Neural cell (in vitro differentiated cells): ENCODE measurements around the gene GDF11. TPM values are rescaled to one million over a fixed set of nuclear protein-coding genes. Genes with fewer than 3 reads are reported as not detected.

Experiments
- H2AFZ ChIP-seq: fragments of 200-600, 300-800 bp; sonication (generic), shearing (Covaris generic); 2 replicates; pipeline ENCODE4 v1.6.0; 2014; ENCODE audit warnings: low read depth, mild to moderate bottlenecking, antibody characterized with exemption, low read length, moderate library complexity
- H3F3A ChIP-seq: fragments of 200-600 bp; shearing (Covaris generic); 2 replicates; pipeline ENCODE4 v1.6.1; 2016; ENCODE audit warnings: mild to moderate bottlenecking, moderate library complexity, mixed read lengths, antibody characterized with exemption, low read length; ENCODE audit not compliant: insufficient read depth, poor library complexity, severe bottlenecking
- H3K27ac ChIP-seq: fragments of 200-600, 300-800 bp; sonication (generic), shearing (Covaris generic); 2 replicates; pipeline ENCODE4 v1.5.1; 2014; ENCODE audit warnings: mild to moderate bottlenecking, low read length, moderate library complexity
- H3K27me3 ChIP-seq: fragments of 300-800, 200-600 bp; sonication (generic), shearing (Covaris generic); 2 replicates; pipeline ENCODE4 v1.6.0; 2014; ENCODE audit warnings: mild to moderate bottlenecking, low read depth, low read length, moderate library complexity; ENCODE audit not compliant: insufficient read depth
- H3K36me3 ChIP-seq: fragments of 300-800, 200-600 bp; sonication (generic), shearing (Covaris generic); 2 replicates; pipeline ENCODE4 v1.5.1; 2014; ENCODE audit warnings: mild to moderate bottlenecking, antibody characterized with exemption, low read length, moderate library complexity; ENCODE audit not compliant: insufficient read depth
- H3K4me2 ChIP-seq: fragments of 300-800, 200-600 bp; sonication (generic), shearing (Covaris generic); 2 replicates; pipeline ENCODE4 v1.6.0; 2014; ENCODE audit warnings: mild to moderate bottlenecking, low read length
- H3K4me3 ChIP-seq: fragments of 300-800, 200-600 bp; sonication (generic), shearing (Covaris generic); 2 replicates; pipeline ENCODE4 v1.5.1; 2014; ENCODE audit warnings: mild to moderate bottlenecking, low read length, moderate library complexity
- H3K79me2 ChIP-seq: fragments of 200-600 bp; shearing (Covaris generic); replicated peaks from 2 replicates; pipeline ENCODE4 v1.6.0; 2014; ENCODE audit warnings: mild to moderate bottlenecking, low read length, moderate library complexity; ENCODE audit not compliant: insufficient read depth
- H3K9ac ChIP-seq: fragments of 300-800, 200-600 bp; sonication (generic), shearing (Covaris generic); 2 replicates; pipeline ENCODE4 v1.6.1; 2016; ENCODE audit warnings: mild to moderate bottlenecking, low read length, mixed read lengths
- H3K9me2 ChIP-seq: fragments of 200-600 bp; shearing (Covaris generic); 2 replicates; pipeline ENCODE4 v1.6.1; 2016; ENCODE audit warnings: mild to moderate bottlenecking, low read length, mixed read lengths; ENCODE audit not compliant: insufficient read depth
- H3K9me3 ChIP-seq: fragments of 200-600, 300-800 bp; sonication (generic), shearing (Covaris generic); 2 replicates; pipeline ENCODE4 v1.6.1; 2016; ENCODE audit warnings: mild to moderate bottlenecking, mixed run types, low read length, moderate library complexity, mixed read lengths
- H4K20me1 ChIP-seq: fragments of 200-600 bp; shearing (Covaris generic); 2 replicates; pipeline ENCODE4 v1.6.1; 2016; ENCODE audit warnings: mild to moderate bottlenecking, mixed run types; ENCODE audit not compliant: insufficient read depth
- CTCF ChIP-seq: fragments of 450-650 bp; IDR thresholded peaks from 2 replicates; pipeline ENCODE4 v1.5.1; 2014; ENCODE audit warnings: antibody characterized with exemption, mild to moderate bottlenecking, moderate library complexity; ENCODE audit not compliant: poor library complexity, severe bottlenecking
- EP300 ChIP-seq: fragments of 450-650 bp; conservative IDR thresholded peaks from 2 replicates; pipeline ENCODE4 v1.6.1; 2014; ENCODE audit warnings: antibody characterized with exemption, mild to moderate bottlenecking, moderate library complexity; ENCODE audit not compliant: poor library complexity, severe bottlenecking
- EZH2 ChIP-seq: fragments of 200-600, 300-800 bp; shearing (Covaris generic), sonication (generic); IDR thresholded peaks from 2 replicates; pipeline ENCODE4 v1.6.1; 2014; ENCODE audit warnings: antibody characterized with exemption, low read length, borderline replicate concordance, mild to moderate bottlenecking; ENCODE audit not compliant: insufficient read depth, poor library complexity, severe bottlenecking
- MXI1 ChIP-seq: fragments of 450-650 bp; conservative IDR thresholded peaks from 2 replicates; pipeline ENCODE4 v1.6.1; 2014; ENCODE audit warnings: antibody characterized with exemption, mild to moderate bottlenecking; ENCODE audit not compliant: poor library complexity, severe bottlenecking
- POLR2AphosphoS5 ChIP-seq: IDR thresholded peaks from 2 replicates; pipeline ENCODE4 v1.6.1; 2012
- RAD21 ChIP-seq: fragments of 450-650 bp; conservative IDR thresholded peaks from 2 replicates; pipeline ENCODE4 v1.6.1; 2014; ENCODE audit warnings: antibody characterized with exemption, mild to moderate bottlenecking, moderate library complexity
- REST ChIP-seq: IDR thresholded peaks from 2 replicates; pipeline ENCODE4 v1.6.1; 2012; ENCODE audit warnings: borderline replicate concordance
- SMC3 ChIP-seq: fragments of 450-650 bp; conservative IDR thresholded peaks from 2 replicates; pipeline ENCODE4 v1.6.1; 2014; ENCODE audit warnings: antibody characterized with exemption, mild to moderate bottlenecking, moderate library complexity; ENCODE audit not compliant: poor library complexity
- TAF1 ChIP-seq: IDR thresholded peaks from 2 replicates; pipeline ENCODE4 v1.6.1; 2012; ENCODE audit warnings: low read depth
- polyA plus RNA-seq: library from polyadenylated mRNA; depleted of rRNA; stranded (reverse); fragments of >200 nt; gene quantifications from 2 replicates; pipeline ENCODE4 v1.2.3, GENCODE V29; 2014

Gene GDF11
- polyA plus RNA-seq, 1 donor from 2014 or later = 16.0 TPM

GRCh38 chr12:55789893-55790292 lies 47.0 kb downstream of the GDF11 start:
- Histone ChIP-seq H3K4me3 (no peak overlapping the region), H3K27me3 (no peaks in the 10 kb centered on the region), H3K4me2 (no peak overlapping the region), H3K79me2 (no peaks in the 10 kb centered on the region), H4K20me1 (no peaks in the 10 kb centered on the region), H3K9ac (no peak overlapping the region), H3K9me3 (no peaks in the 10 kb centered on the region), H3K36me3 (peaks cover 14% of the 10 kb centered on the region), H3K27ac (no peak overlapping the region), H3K9me2 (no peaks in the 10 kb centered on the region), H3F3A (no peaks in the 10 kb centered on the region), H2AFZ (no peak overlapping the region)
- TF ChIP-seq REST (no peak), RAD21 (no peak), POLR2AphosphoS5 (no peak)

DNA sequence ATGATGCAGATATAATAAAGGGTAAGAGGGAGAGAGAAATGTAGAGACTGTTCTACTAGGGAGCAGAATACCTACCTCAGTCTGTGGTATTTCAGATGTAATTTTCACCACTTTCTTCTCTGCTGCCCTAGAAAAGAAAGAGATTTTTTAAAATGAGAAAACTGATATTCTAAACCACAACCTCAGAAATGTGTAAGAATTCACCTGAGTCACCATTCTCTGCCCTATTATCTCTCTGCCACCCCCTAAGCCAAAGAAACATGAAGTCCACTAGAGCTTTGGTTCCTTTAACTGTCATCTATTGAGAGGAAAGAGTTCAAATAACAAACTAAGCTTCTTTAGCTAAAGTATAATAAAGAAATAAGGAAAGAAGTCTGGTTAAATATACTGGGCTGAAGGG lies 53.0 kb downstream of the GDF11 start:
- Histone ChIP-seq H3K27me3 (no peaks in the 10 kb centered on the region), H4K20me1 (no peaks in the 10 kb centered on the region), H2AFZ (no peak overlapping the region), H3K4me3 (no peak overlapping the region), H3K27ac (no peak overlapping the region), H3K9me2 (no peaks in the 10 kb centered on the region), H3K79me2 (peaks cover 5% of the 10 kb centered on the region), H3F3A (no peaks in the 10 kb centered on the region), H3K9ac (no peak overlapping the region), H3K4me2 (no peak overlapping the region), H3K9me3 (no peaks in the 10 kb centered on the region), H3K36me3 (peaks cover 10% of the 10 kb centered on the region)
- no peak for TF ChIP-seq EZH2
- TF ChIP-seq TAF1 = no peak
- TF ChIP-seq MXI1 = no peak
- no peak for TF ChIP-seq CTCF
- no peak for TF ChIP-seq RAD21
- no peak for TF ChIP-seq REST
- no peak for TF ChIP-seq EP300
- TF ChIP-seq SMC3 = no peak
- TF ChIP-seq POLR2AphosphoS5 = no peak
